IMR-90 (cell line): Measurements from ENCODE around the gene TNFAIP8L1. TPM values are rescaled to one million over a fixed set of nuclear protein-coding genes. Genes with fewer than 3 reads are reported as not detected.

Experiments used
- ATAC-seq: fragments of 200-7000 bp; cut with Tn5 transposase; 2 replicates; pipeline ENCODE4 v1.9.1; 2020; ENCODE audit warnings: low read depth, mild to moderate bottlenecking, moderate library complexity
- BruUV-seq: library from RNA; stranded (reverse); fragments of 400-500 nt; replicated peaks from 2 replicates; lab custom pipeline; 2021; lab: Mats Ljungman, UMichigan
- CTCF ChIA-PET: fragments of 300-600 bp; formaldehyde crosslinking; extraction: SDS; loops from one replicate; lab custom pipeline; 2021; ENCODE audit warnings: antibody characterized with exemption; lab: Yijun Ruan, JAX
- POLR2A ChIA-PET: fragments of 300-600 bp; sonication (Branson Sonifier 250); formaldehyde crosslinking; loops from one replicate; lab custom pipeline; 2022; ENCODE audit warnings: antibody characterized with exemption; ENCODE audit not compliant: unreplicated experiment; lab: Charles Lee
- DNase-seq: peaks from one replicate; pipeline ENCODE4 v3.0.0; 2013
- H2AFZ ChIP-seq: replicated peaks from 2 replicates; pipeline ENCODE3; 2013; ENCODE audit warnings: low read length, mild to moderate bottlenecking; ENCODE audit not compliant: poor library complexity
- H2AK5ac ChIP-seq: 2 replicates; pipeline ENCODE4 v1.6.1; 2013; ENCODE audit warnings: low read depth, low read length, inconsistent platforms
- H2AK9ac ChIP-seq: replicated peaks from 2 replicates; pipeline ENCODE3; 2013; ENCODE audit warnings: mild to moderate bottlenecking, low read depth, low read length, moderate library complexity; ENCODE audit not compliant: poor library complexity
- H2BK120ac ChIP-seq: 2 replicates; pipeline ENCODE4 v1.6.1; 2013; ENCODE audit warnings: low read depth, low read length, inconsistent platforms
- H2BK15ac ChIP-seq: 3 replicates; pipeline ENCODE4 v1.6.1; 2013; ENCODE audit warnings: low read depth, low read length, inconsistent platforms
- H2BK20ac ChIP-seq: 2 replicates; pipeline ENCODE4 v1.6.1; 2013; ENCODE audit warnings: low read depth, mild to moderate bottlenecking, inconsistent platforms, low read length, moderate library complexity
- H2BK5ac ChIP-seq: 2 replicates; pipeline ENCODE4 v1.6.1; 2013; ENCODE audit warnings: mild to moderate bottlenecking, low read depth, low read length, inconsistent platforms; ENCODE audit not compliant: poor library complexity, severe bottlenecking
- H3K14ac ChIP-seq: replicated peaks from 2 replicates; pipeline ENCODE4 v1.6.1; 2013; ENCODE audit warnings: low read depth, low read length, inconsistent platforms
- H3K18ac ChIP-seq: 2 replicates; pipeline ENCODE4 v1.6.1; 2013; ENCODE audit warnings: low read depth, low read length, control low read depth
- H3K23ac ChIP-seq: 2 replicates; pipeline ENCODE4 v1.6.1; 2013; ENCODE audit warnings: low read depth, low read length, inconsistent platforms
- H3K27ac ChIP-seq: 2 replicates; pipeline ENCODE4 v1.5.1; 2013; ENCODE audit warnings: mild to moderate bottlenecking, control low read depth, low read length; ENCODE audit not compliant: insufficient read depth
- H3K27me3 ChIP-seq: 2 replicates; pipeline ENCODE4 v1.6.1; 2013; ENCODE audit warnings: low read length; ENCODE audit not compliant: control insufficient read depth, insufficient read depth
- H3K36me3 ChIP-seq: 2 replicates; pipeline ENCODE4 v1.6.1; 2013; ENCODE audit warnings: low read length, mixed read lengths; ENCODE audit not compliant: control insufficient read depth, insufficient read depth
- H3K4ac ChIP-seq: 2 replicates; pipeline ENCODE4 v1.6.1; 2013; ENCODE audit warnings: low read depth, low read length, inconsistent platforms
- H3K4me1 ChIP-seq: 2 replicates; pipeline ENCODE4 v1.6.1; 2013; ENCODE audit warnings: low read length, mixed read lengths; ENCODE audit not compliant: control insufficient read depth, insufficient read depth
- H3K4me2 ChIP-seq: 2 replicates; pipeline ENCODE4 v1.6.1; 2013; ENCODE audit warnings: low read depth, mild to moderate bottlenecking, control low read depth, low read length, moderate library complexity
- H3K4me3 ChIP-seq: 2 replicates; pipeline ENCODE4 v1.5.1; 2013; ENCODE audit warnings: low read depth, mild to moderate bottlenecking, control low read depth, low read length, moderate library complexity; ENCODE audit not compliant: insufficient read depth
- H3K56ac ChIP-seq: 2 replicates; pipeline ENCODE4 v1.6.1; 2013; ENCODE audit warnings: low read length, inconsistent platforms; ENCODE audit not compliant: insufficient read depth; ENCODE audit errors: extremely low read depth
- H3K79me1 ChIP-seq, 2 experiments: 2 replicates each; pipeline ENCODE4 v1.6.1; 2013; ENCODE audit warnings: low read length in 2 of 2, inconsistent platforms in 1 of 2, low read depth in 1 of 2
- H3K9ac ChIP-seq: 2 replicates; pipeline ENCODE4 v1.6.1; 2013; ENCODE audit warnings: low read depth, low read length, control low read depth
- H3K9me1 ChIP-seq: 2 replicates; pipeline ENCODE4 v1.6.1; 2013; ENCODE audit warnings: low read length, inconsistent platforms; ENCODE audit not compliant: insufficient read depth
- H3K9me3 ChIP-seq: 2 replicates; pipeline ENCODE4 v1.6.1; 2013; ENCODE audit warnings: low read length; ENCODE audit not compliant: control insufficient read depth, insufficient read depth
- H4K20me1 ChIP-seq: 2 replicates; pipeline ENCODE4 v1.6.1; 2013; ENCODE audit warnings: low read length, inconsistent platforms; ENCODE audit not compliant: insufficient read depth
- H4K5ac ChIP-seq: 2 replicates; pipeline ENCODE4 v1.6.1; 2013; ENCODE audit warnings: mild to moderate bottlenecking, low read depth, low read length, control low read depth
- H4K8ac ChIP-seq, 2 experiments: 2 replicates each; pipeline ENCODE4 v1.6.1; 2013; ENCODE audit warnings: low read depth in 2 of 2, low read length in 2 of 2, control low read depth in 1 of 2, inconsistent platforms in 1 of 2
- H4K91ac ChIP-seq: 2 replicates; pipeline ENCODE4 v1.6.1; 2013; ENCODE audit warnings: low read depth, low read length, inconsistent platforms; ENCODE audit not compliant: insufficient read depth
- BHLHE40 ChIP-seq: fragments of 150-350 bp; IDR thresholded peaks from 2 replicates; pipeline ENCODE4 v1.6.1; 2016; ENCODE audit warnings: mild to moderate bottlenecking, low read depth, low read length
- CEBPB ChIP-seq: IDR thresholded peaks from 2 replicates; pipeline ENCODE4 v1.6.1; 2012; ENCODE audit warnings: low read depth, low read length, improper control_type of control experiment
- CHD1 ChIP-seq: IDR thresholded peaks from 2 replicates; pipeline ENCODE4 v1.6.1; 2012; ENCODE audit warnings: low read depth, low read length, improper control_type of control experiment
- ELK1 ChIP-seq: fragments of 150-350 bp; IDR thresholded peaks from 2 replicates; pipeline ENCODE4 v1.6.1; 2016; ENCODE audit warnings: low read depth, mild to moderate bottlenecking, low read length, moderate library complexity, borderline replicate concordance
- FOS ChIP-seq: fragments of 150-350 bp; IDR thresholded peaks from 2 replicates; pipeline ENCODE4 v1.6.1; 2016; ENCODE audit warnings: low read depth, low read length
- MAFK ChIP-seq: IDR thresholded peaks from 2 replicates; pipeline ENCODE4 v1.6.1; 2012; ENCODE audit warnings: low read depth, low read length, improper control_type of control experiment
- MXI1 ChIP-seq: IDR thresholded peaks from 2 replicates; pipeline ENCODE4 v1.6.1; 2012; ENCODE audit warnings: low read depth, mild to moderate bottlenecking, low read length, moderate library complexity, borderline replicate concordance
- NFE2L2 ChIP-seq: fragments of 150-350 bp; IDR thresholded peaks from 2 replicates; pipeline ENCODE4 v1.6.1; 2016; ENCODE audit warnings: low read depth, mild to moderate bottlenecking, low read length
- RAD21 ChIP-seq: IDR thresholded peaks from 2 replicates; pipeline ENCODE4 v1.6.1; 2012; ENCODE audit warnings: low read length, improper control_type of control experiment
- RCOR1 ChIP-seq: IDR thresholded peaks from 2 replicates; pipeline ENCODE4 v1.6.1; 2012; ENCODE audit warnings: mild to moderate bottlenecking, low read length, improper control_type of control experiment; ENCODE audit not compliant: insufficient replicate concordance
- RFX5 ChIP-seq: IDR thresholded peaks from 2 replicates; pipeline ENCODE4 v1.8.0; 2012; ENCODE audit warnings: low read depth, mild to moderate bottlenecking, low read length, moderate library complexity
- SMC3 ChIP-seq: fragments of 150-350 bp; IDR thresholded peaks from 2 replicates; pipeline ENCODE4 v1.6.1; 2016; ENCODE audit warnings: low read depth, mild to moderate bottlenecking, antibody characterized with exemption, low read length, moderate library complexity
- WGBS, 2 experiments: methylation state at CpG; one replicate each; pipeline versions ENCODE4 v1.1.5 to v1.1.7; 2013; ENCODE audit warnings: missing lambda C conversion rate in 2 of 2; ENCODE audit not compliant: insufficient read length in 1 of 2; ENCODE audit errors: extremely low coverage in 2 of 2; 5-methylcytosine and 5-hydroxymethylcytosine counted together
- dilution Hi-C: fragments of 300-500 bp; cut with HindIII; formaldehyde crosslinking; loops from one replicate; pipeline ENCODE4 v1.14.3; 2018; ENCODE audit warnings: low sequenced_read_pairs; ENCODE audit not compliant: unreplicated experiment
- in situ Hi-C: fragments of 300-500 bp; cut with MboI; formaldehyde crosslinking; loops from 3 replicates; pipeline ENCODE4 v1.14.3; 2019; ENCODE audit warnings: low sequenced_read_pairs, inconsistent platforms, mixed read lengths
- intact Hi-C: fragments of 100-400 bp; cut with micrococcal nuclease; formaldehyde crosslinking; loops from 2 replicates; pipeline ENCODE4 v1.10.0; 2022
- polyA plus RNA-seq, 3 experiments: library from polyadenylated mRNA; depleted of rRNA; stranded (reverse); fragments of >200 nt; gene quantifications; 2 replicates each; pipeline ENCODE4 v1.2.3, GENCODE V29; 2012; ENCODE audit warnings: low replicate concordance in 1 of 3
- total RNA-seq: library from RNA; depleted of rRNA; stranded (reverse); fragments of >200 nt; gene quantifications from 2 replicates; pipeline ENCODE4 v1.2.3, GENCODE V29; 2012
- TF ChIP-seq, protein P1 (sequence below): fragments of 150-350 bp; IDR thresholded peaks from 2 replicates; pipeline ENCODE4 v1.6.1; 2017; ENCODE audit warnings: mild to moderate bottlenecking, antibody characterized with exemption, low read length, low read depth
- TF ChIP-seq, protein P2 (sequence below): conservative IDR thresholded peaks from 2 replicates; pipeline ENCODE4 v1.5.1; 2012; ENCODE audit warnings: mild to moderate bottlenecking, low read depth, low read length, improper control_type of control experiment

The TNFAIP8L1 gene
- total and polyA plus RNA-seq, 2 of the 4 experiments (the other 2 are of a cell fraction), result 2.5 to 6.0 TPM

GRCh38 chr19:4693471-4694121 is 54.3 kb downstream of the TNFAIP8L1 start:
- WGBS, 2 experiments, result 94% methylated on average over 6 of the region's 15 CpGs; no CpG with 5 or more reads in 1 of the 2 experiments
- Histone ChIP-seq H2BK5ac (peak overlapping the region; percentile 88), H2AK5ac (peak overlapping the region; percentile 90), H3K9me3 (no peaks in the 10 kb centered on the region), H3K4me3 (no peak overlapping the region), H3K4me2 (no peak overlapping the region), H2BK120ac (peak overlapping the region; percentile 39; the same call in 1 of the 2 replicates), H3K23ac (no peak overlapping the region), H3K27ac (peak overlapping the region; percentile 60), H3K36me3 (peaks cover 67% of the 10 kb centered on the region), H2BK20ac (no peak overlapping the region), H3K9ac (no peak overlapping the region), H4K20me1 (peaks cover 6% of the 10 kb centered on the region; the same call in 1 of the 2 replicates), H3K4me1 (peaks cover 14% of the 10 kb centered on the region), H2AK9ac (peak overlapping the region; percentile 44), H3K79me1 (peaks cover 0 to 32% of the 10 kb centered on the region in 2 experiments; a peak in 3 of 4 replicates), H2BK15ac (no peak overlapping the region), H4K8ac (peak overlapping the region; percentile 42 to 81; a peak in 2 of 4 replicates), H3K4ac (peak overlapping the region; percentile 49), H3K56ac (peak overlapping the region; percentile 26; the same call in 1 of the 2 replicates), H3K27me3 (no peaks in the 10 kb centered on the region), H2AFZ (no peak overlapping the region), H3K18ac (peak overlapping the region; percentile 15; the same call in 1 of the 2 replicates), H3K14ac (0 out of 2 replicates have a peak overlapping the region, but pooled peaks have one; percentile 60), H3K9me1 (peaks cover 18% of the 10 kb centered on the region), H4K5ac (peak overlapping the region; percentile 39; the same call in 1 of the 2 replicates), H4K91ac (peak overlapping the region; percentile 41)
- intact Hi-C loops (no loop called here), dilution Hi-C loops (no loop called here), in situ Hi-C loops (no loop called here)
- BruUV-seq, result no TSS peak
- ATAC-seq (no peak), DNase-seq (no peak)
- TF ChIP-seq MAFK, result no peak
- no peak for TF ChIP-seq RAD21
- TF ChIP-seq, protein P1, sequence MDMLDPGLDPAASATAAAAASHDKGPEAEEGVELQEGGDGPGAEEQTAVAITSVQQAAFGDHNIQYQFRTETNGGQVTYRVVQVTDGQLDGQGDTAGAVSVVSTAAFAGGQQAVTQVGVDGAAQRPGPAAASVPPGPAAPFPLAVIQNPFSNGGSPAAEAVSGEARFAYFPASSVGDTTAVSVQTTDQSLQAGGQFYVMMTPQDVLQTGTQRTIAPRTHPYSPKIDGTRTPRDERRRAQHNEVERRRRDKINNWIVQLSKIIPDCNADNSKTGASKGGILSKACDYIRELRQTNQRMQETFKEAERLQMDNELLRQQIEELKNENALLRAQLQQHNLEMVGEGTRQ, result no peak
- TF ChIP-seq SMC3, result no peak
- TF ChIP-seq NFE2L2, result no peak
- no peak for TF ChIP-seq MXI1
- TF ChIP-seq CEBPB, result no peak
- no peak for TF ChIP-seq BHLHE40
- no peak for TF ChIP-seq CHD1
- TF ChIP-seq ELK1, result no peak
- TF ChIP-seq RCOR1, result no peak
- no peak for TF ChIP-seq FOS
- TF ChIP-seq RFX5, result no peak
- TF ChIP-seq, protein P2, sequence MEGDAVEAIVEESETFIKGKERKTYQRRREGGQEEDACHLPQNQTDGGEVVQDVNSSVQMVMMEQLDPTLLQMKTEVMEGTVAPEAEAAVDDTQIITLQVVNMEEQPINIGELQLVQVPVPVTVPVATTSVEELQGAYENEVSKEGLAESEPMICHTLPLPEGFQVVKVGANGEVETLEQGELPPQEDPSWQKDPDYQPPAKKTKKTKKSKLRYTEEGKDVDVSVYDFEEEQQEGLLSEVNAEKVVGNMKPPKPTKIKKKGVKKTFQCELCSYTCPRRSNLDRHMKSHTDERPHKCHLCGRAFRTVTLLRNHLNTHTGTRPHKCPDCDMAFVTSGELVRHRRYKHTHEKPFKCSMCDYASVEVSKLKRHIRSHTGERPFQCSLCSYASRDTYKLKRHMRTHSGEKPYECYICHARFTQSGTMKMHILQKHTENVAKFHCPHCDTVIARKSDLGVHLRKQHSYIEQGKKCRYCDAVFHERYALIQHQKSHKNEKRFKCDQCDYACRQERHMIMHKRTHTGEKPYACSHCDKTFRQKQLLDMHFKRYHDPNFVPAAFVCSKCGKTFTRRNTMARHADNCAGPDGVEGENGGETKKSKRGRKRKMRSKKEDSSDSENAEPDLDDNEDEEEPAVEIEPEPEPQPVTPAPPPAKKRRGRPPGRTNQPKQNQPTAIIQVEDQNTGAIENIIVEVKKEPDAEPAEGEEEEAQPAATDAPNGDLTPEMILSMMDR, result no peak
- POLR2A ChIA-PET, result no interaction called here
- CTCF ChIA-PET, result no interaction called here
